Endothelial cell of umbilical vein (primary cell): ENCODE measurements around the gene KCNJ6. TPM values are rescaled to one million over a fixed set of nuclear protein-coding genes. Genes with fewer than 3 reads are reported as not detected.

Experiments used
- BruUV-seq: library from RNA; stranded (reverse); fragments of 400-500 nt; replicated peaks from 2 replicates; lab custom pipeline; 2021; lab: Mats Ljungman, UMichigan
- CTCF ChIA-PET: fragments of 300-600, 350-600 bp; sonication (Branson Sonifier 250); formaldehyde crosslinking; loops from one replicate; lab custom pipeline; 2021; ENCODE audit warnings: antibody characterized with exemption, inconsistent platforms; lab: Charles Lee
- POLR2A ChIA-PET: fragments of 300-600, 350-600 bp; sonication (Branson Sonifier 250); formaldehyde crosslinking; loops from one replicate; lab custom pipeline; 2021; ENCODE audit warnings: antibody characterized with exemption, inconsistent platforms; lab: Charles Lee
- DNase-seq: peaks from one replicate; pipeline ENCODE4 v3.0.0-alpha.2; 2011; ENCODE audit warnings: low read depth, low spot score
- FAIRE-seq: peaks from 2 replicates; lab custom pipeline; 2011; peaks lifted over from hg19 to GRCh38; lab: Jason Lieb, UNC
- H2AFZ ChIP-seq: 2 replicates; pipeline ENCODE4 v1.6.0; 2012; ENCODE audit warnings: low read depth, low read length, control low read depth, inconsistent platforms
- H3K27ac ChIP-seq: 2 replicates; pipeline ENCODE4 v1.5.1; 2011; ENCODE audit warnings: low read depth, mild to moderate bottlenecking, control low read depth, low read length, moderate library complexity; ENCODE audit not compliant: insufficient read depth
- H3K27me3 ChIP-seq, 2 experiments: 2 replicates each; pipeline versions ENCODE4 v1.6.0 to v1.6.1; 2011; ENCODE audit warnings: low read length in 2 of 2, mixed read lengths in 1 of 2; ENCODE audit not compliant: control insufficient read depth in 2 of 2, insufficient read depth in 2 of 2
- H3K36me3 ChIP-seq, 2 experiments: 2 replicates in 1 of 2; 3 replicates in 1 of 2; pipeline ENCODE4 v1.5.1; 2011; ENCODE audit warnings: low read length in 2 of 2, mild to moderate bottlenecking in 1 of 2, moderate library complexity in 1 of 2; ENCODE audit not compliant: control insufficient read depth in 2 of 2, insufficient read depth in 2 of 2; ENCODE audit errors: extremely low read depth in 1 of 2
- H3K4me1 ChIP-seq: 3 replicates; pipeline ENCODE4 v1.5.1; 2011; ENCODE audit warnings: mild to moderate bottlenecking, low read length; ENCODE audit not compliant: control insufficient read depth, insufficient read depth; ENCODE audit errors: extremely low read depth
- H3K4me2 ChIP-seq: 2 replicates; pipeline ENCODE4 v1.6.1; 2011; ENCODE audit warnings: low read length, control low read depth, mixed read lengths; ENCODE audit not compliant: insufficient read depth
- H3K4me3 ChIP-seq, 3 experiments: fragments of 200-600 bp in 1 of 3; sonication (generic), shearing (Covaris generic) in 1 of 3; replicated peaks in 1 of 3; 2 replicates each; pipeline ENCODE4 v1.5.1; 2011 to 2016; ENCODE audit warnings: control low read depth in 3 of 3, low read length in 3 of 3, mild to moderate bottlenecking in 2 of 3, inconsistent platforms in 1 of 3, low read depth in 1 of 3, moderate library complexity in 1 of 3; ENCODE audit not compliant: insufficient read depth in 1 of 3
- H3K79me2 ChIP-seq: 2 replicates; pipeline ENCODE4 v1.6.0; 2012; ENCODE audit warnings: low read length, inconsistent platforms; ENCODE audit not compliant: control insufficient read depth, insufficient read depth
- H3K9ac ChIP-seq: replicated peaks from 2 replicates; pipeline ENCODE3; 2011; ENCODE audit warnings: low read length, control low read depth; ENCODE audit not compliant: insufficient read depth; ENCODE audit errors: extremely low read depth
- H3K9me1 ChIP-seq: replicated peaks from 3 replicates; pipeline ENCODE4 v1.6.0; 2011; ENCODE audit warnings: mild to moderate bottlenecking, low read length; ENCODE audit not compliant: control insufficient read depth, insufficient read depth; ENCODE audit errors: extremely low read depth
- H3K9me3 ChIP-seq: replicated peaks from 2 replicates; pipeline ENCODE4 v1.5.1; 2012; ENCODE audit warnings: low read length, inconsistent platforms; ENCODE audit not compliant: control insufficient read depth, insufficient read depth
- H4K20me1 ChIP-seq: replicated peaks from 2 replicates; pipeline ENCODE3; 2011; ENCODE audit warnings: mild to moderate bottlenecking, low read length; ENCODE audit not compliant: control insufficient read depth, insufficient read depth; ENCODE audit errors: extremely low read depth
- CTCF ChIP-seq, 2 donors: IDR thresholded peaks; 1 replicate in 1 of 2; 2 replicates in 1 of 2; pipeline ENCODE4 v1.5.1; 2011; ENCODE audit warnings: low read length in 2 of 2, mild to moderate bottlenecking in 2 of 2, moderate library complexity in 2 of 2, control low read depth in 1 of 2, inconsistent platforms in 1 of 2, low read depth in 1 of 2; ENCODE audit not compliant: insufficient read depth in 1 of 2; ENCODE audit errors: extremely low read depth in 1 of 2
- FOS ChIP-seq: IDR thresholded peaks from 2 replicates; pipeline ENCODE4 v1.6.1; 2011; ENCODE audit warnings: mild to moderate bottlenecking, low read length, moderate library complexity, borderline replicate concordance; ENCODE audit not compliant: insufficient read depth
- GATA2 ChIP-seq: IDR thresholded peaks from 2 replicates; pipeline ENCODE4 v1.7.0; 2011; ENCODE audit warnings: low read depth, mild to moderate bottlenecking, moderate library complexity, mixed read lengths, low read length; ENCODE audit not compliant: insufficient read length, insufficient read depth
- JUN ChIP-seq: IDR thresholded peaks from 2 replicates; pipeline ENCODE4 v1.6.1; 2011; ENCODE audit warnings: borderline replicate concordance, low read depth; ENCODE audit not compliant: insufficient read length, insufficient read depth
- MYC ChIP-seq: IDR thresholded peaks from one replicate; pipeline ENCODE4 v1.6.1; 2011; ENCODE audit warnings: mild to moderate bottlenecking, low read depth, low read length
- POLR2A ChIP-seq: IDR thresholded peaks from 2 replicates; pipeline ENCODE4 v1.6.1; 2012; ENCODE audit warnings: low read depth, mild to moderate bottlenecking, control low read depth, low read length
- POLR2AphosphoS5 ChIP-seq: IDR thresholded peaks from 2 replicates; pipeline ENCODE4 v1.6.1; 2012; ENCODE audit warnings: low read depth, mild to moderate bottlenecking, control low read depth, low read length, moderate library complexity; ENCODE audit not compliant: insufficient read depth
- dilution Hi-C: fragments of 300-500 bp; cut with MboI; formaldehyde crosslinking; loops from one replicate; pipeline ENCODE4 v1.15.0; 2019; ENCODE audit warnings: low sequenced_read_pairs; ENCODE audit not compliant: extremely low pct_ligation_motif_present
- intact Hi-C: fragments of 100-400 bp; cut with micrococcal nuclease; formaldehyde crosslinking; loops from one replicate; pipeline ENCODE4 v1.10.0; 2022
- polyA plus RNA-seq, 4 experiments: library from polyadenylated mRNA; depleted of rRNA in 3 of 4; stranded (reverse) in 3 of 4; unstranded in 1 of 4; fragments of >200 nt; gene quantifications; 2 replicates each; pipeline versions ENCODE4 v1.2.1 to v1.2.3, GENCODE V29; 2011 to 2012; ENCODE audit warnings: missing spikeins in 1 of 4
- total RNA-seq: library from RNA; stranded (reverse); gene quantifications from 2 replicates; pipeline ENCODE4 v1.2.3, GENCODE V29; 2021
- TF ChIP-seq, protein P1 (sequence below): IDR thresholded peaks from 2 replicates; pipeline ENCODE4 v1.6.1; 2011; ENCODE audit not compliant: insufficient read depth, insufficient read length

Gene KCNJ6
- total and polyA plus RNA-seq, 2 donors (not counting 3 experiments of a cell fraction or from before 2014, with no cell fraction given), result not detected

GRCh38 chr21:37803101-37803651 lies 113.1 kb downstream of the KCNJ6 start:
- H3K9ac ChIP-seq, result no peak overlapping the region
- H3K9me1 ChIP-seq, result no peaks in the 10 kb centered on the region
- TF ChIP-seq MYC (no peak), CTCF (IDR thresholded peaks at IDR 0.05; ENCODE audit: extremely low read depth in 1 of 2, insufficient read depth in 1 of 2, low read depth in 1 of 2, low read length in 2 of 2) (no peak), GATA2 (no peak), POLR2AphosphoS5 (no peak), POLR2A (no peak), FOS (no peak), JUN (no peak)
- TF ChIP-seq, protein P1, sequence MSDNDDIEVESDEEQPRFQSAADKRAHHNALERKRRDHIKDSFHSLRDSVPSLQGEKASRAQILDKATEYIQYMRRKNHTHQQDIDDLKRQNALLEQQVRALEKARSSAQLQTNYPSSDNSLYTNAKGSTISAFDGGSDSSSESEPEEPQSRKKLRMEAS, result no peak
- FAIRE-seq (no peak), DNase-seq (no peak)
- H3K4me3 ChIP-seq, result no peak overlapping the region
- intact Hi-C loops, result no loop called here
- ChIA-PET CTCF (no interaction called here), POLR2A (no interaction called here)
- no peaks in the 10 kb centered on the region for H3K79me2 ChIP-seq
- dilution Hi-C loops, result no loop called here
- peaks cover 10 to 15% of the 10 kb centered on the region in 2 experiments for H3K27me3 ChIP-seq
- H3K4me2 ChIP-seq, result no peak overlapping the region
- H4K20me1 ChIP-seq, result no peaks in the 10 kb centered on the region
- no peaks in the 10 kb centered on the region for H3K4me1 ChIP-seq
- BruUV-seq, result no TSS peak
- H3K9me3 ChIP-seq, result no peaks in the 10 kb centered on the region
- H3K36me3 ChIP-seq, result no peaks in the 10 kb centered on the region
- no peak overlapping the region for H2AFZ ChIP-seq
- H3K27ac ChIP-seq, result no peak overlapping the region
